Stimulated activated CD8-positive, alpha-beta memory T cell treated with anti-CD3 and anti-CD28 coated beads, Interleukin-15, amount 100 ng/mL, for 4 hours (primary cell): Measurements from ENCODE around the gene PRDX2.
"Not testable (repeated sequence)": the region's sequence is repeated elsewhere in the genome, so short reads cannot be mapped to it uniquely, and the experiment has no call there.

Experiments
- DNase-seq, 2 donors: peaks; one replicate each; pipeline ENCODE4 v3.0.0-alpha.2; 2020; ENCODE audit warnings: low read depth in 2 of 2

PRDX2 gene

DNA sequence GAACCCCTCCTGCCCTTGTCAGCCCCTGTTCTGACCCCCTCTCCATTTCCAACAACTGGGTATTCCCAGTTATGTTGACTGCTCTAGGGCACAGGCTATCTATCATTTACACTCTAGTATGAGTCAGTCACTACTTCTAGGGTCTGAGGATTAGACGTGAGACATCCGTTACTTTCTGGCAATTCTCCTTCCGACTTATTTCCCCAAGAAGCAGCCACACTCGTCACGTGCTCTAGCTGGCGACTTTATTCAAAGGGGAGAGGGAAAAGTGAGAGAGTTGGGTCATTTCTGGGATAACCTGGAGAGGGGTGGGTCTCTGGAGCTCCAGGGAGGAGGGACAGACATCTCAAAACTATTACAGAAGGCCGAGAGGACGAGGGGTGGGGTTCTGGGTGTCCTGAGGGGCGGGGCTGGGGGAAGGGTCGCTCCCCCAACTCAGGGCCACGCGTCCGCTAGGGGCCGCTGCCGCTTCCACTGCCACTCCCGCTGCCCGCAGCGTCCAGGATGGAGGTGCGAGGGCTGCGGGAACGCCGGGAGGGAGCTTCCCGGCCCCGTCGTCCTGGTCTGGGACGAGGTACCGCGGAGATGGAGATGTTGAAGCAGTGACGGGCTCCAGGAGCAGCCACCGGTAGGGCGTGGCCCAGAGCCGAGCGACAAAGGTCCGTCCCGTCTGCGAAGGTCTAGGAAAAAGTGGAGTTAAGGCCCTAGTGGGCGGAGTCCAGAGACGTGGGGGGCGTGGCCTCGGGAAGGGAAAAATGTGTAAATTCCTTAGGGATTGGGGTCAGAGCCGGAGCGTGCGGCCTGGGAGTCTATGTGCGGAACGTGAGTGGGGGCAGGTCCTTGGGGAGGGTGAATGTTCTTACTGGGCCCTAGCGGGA, 23.9 kb upstream of the PRDX2 start:
- no peak for DNase-seq

DNA sequence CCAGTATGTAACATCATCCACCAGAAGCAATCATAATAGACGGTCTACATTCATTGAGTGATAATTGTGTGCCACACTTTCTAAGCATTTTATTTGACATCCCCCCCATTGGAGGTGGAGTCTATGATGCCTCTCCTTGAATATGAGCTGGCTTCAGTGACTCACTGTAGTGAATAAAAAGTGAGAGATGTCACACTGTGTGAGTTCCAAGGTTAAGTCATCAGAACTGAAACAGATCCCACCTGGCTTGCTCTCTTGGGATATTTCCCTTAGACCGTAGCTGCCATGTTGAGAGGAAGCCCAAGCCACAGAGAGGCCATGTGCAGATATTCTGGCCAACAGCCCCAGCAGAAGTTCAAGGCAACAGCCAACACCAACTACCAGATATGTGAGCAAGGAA, 20.2 kb upstream of the PRDX2 start:
- no peak for DNase-seq

DNA sequence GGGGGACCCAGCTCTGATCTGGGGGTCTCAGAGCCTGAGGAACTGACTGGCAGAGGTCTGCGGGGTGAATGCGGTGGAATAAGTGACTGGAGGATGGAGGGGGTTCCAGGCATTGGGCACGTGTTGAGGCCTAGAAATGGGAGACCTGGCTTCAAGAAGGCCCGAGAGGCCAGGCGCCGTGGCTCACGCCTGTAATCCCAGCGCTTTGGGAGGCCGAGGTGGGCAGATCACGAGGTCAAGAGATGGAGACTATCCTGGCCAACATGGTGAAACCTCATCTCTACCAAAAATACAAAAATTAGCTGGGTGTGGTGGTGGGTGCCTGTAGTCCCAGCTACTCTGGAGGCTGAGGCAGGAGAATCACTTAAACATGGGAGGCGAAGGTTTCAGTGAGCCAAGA, 16.2 kb upstream of the PRDX2 start:
- not testable (repeated sequence) for DNase-seq

DNA sequence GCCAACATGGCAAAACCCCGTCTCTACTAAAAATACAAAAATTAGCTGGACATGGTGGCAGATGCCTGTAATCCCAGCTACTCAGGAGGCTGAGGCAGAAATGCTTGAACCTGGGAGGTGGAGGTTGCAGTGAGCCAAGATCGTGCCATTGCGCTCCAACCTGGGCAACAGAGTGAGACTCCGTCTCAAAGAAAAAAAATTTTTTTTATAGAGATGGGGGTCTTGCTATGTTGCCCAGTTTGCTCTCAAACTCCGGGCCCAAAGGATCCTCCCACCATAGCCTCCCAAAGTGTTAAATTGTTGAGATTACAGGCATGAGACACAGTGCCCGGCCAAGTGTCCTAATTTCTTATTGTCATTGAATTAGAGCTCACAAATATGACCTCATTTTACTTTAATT, 15.6 kb upstream of the PRDX2 start:
- DNase-seq = not testable (repeated sequence)

DNA sequence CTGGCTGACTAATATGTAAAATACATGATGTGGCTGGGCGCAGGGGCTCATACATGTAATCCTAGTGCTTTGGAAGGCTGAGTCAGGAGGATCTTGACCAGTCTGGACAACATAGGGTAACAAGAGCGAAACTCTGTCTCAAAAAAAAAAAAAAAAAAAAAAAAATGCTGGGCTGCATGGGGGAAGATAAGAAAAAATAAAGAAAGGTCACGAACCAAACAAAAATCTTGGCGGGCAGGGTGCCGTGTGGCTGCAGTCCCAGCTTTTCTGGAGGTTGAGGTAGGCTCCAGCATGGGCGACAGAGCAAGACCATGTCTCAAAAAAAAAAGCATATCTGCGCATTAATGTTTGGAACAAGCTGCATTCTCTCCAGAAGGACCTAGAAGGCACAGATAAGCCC, 13.5 kb upstream of the PRDX2 start:
- DNase-seq = no peak

DNA sequence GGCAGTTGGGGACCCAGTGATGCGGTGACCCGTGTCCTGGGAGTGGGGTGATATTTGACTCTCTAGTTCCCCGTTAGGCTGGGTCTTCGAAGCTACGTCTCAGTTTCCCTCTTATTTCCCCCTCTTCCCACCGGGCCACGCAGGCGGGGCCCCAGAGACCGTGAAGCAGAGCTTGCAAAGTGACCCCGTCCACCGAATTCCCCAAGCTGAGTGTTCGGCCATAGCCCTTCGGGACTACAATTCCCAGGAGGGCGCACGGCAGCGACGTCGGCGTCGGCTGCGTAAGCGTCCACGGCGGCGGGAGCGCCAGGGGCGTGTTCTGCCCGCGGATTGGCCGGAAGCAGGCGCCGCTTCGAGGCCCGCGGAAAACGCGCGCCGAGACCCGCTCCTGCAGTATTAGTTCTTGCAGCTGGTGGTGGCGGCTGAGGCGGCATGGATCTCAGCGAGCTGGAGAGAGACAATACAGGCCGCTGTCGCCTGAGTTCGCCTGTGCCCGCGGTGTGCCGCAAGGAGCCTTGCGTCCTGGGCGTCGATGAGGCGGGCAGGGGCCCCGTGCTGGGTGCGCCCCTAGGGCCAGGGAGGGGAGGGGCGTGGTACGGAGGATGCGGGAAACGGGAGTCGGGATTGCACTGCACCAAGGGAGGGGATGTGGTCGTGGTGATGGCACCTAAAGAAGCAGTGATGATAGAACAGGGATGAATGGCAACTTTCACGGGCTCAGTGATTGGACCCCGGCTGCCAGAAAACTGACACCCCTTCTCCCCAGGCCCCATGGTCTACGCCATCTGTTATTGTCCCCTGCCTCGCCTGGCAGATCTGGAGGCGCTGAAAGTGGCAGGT, 4.9 kb upstream of the PRDX2 start, which contains the start of gene RNASEH2A:
RNASEH2A (plus strand) TSS at position 343 of the 840 bp plus-strand sequence; CDS start at position 433, 90 bp downstream.
- peak; percentile 66 to 76 for DNase-seq

DNA sequence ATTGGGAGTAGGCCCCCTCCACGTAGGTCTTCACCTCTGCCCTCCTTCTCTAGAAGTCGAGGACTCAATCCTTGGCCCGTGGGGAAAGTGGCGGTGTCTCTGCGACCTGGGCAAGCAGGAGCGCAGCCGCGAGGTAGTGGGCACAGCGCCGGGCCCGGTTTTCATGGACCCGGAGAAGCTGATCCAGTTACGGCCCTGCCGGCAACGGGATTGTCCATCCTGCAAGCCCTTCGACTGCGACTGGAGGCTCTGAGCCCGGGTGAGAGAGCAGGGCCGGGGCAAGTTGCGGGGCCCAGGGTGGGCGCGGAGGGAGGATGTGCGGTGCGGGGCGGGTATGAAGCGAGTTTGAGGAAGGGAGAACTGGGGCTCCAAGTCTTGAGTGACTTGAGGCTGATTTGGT, 2.5 kb upstream of the PRDX2 start:
- DNase-seq = no peak

DNA sequence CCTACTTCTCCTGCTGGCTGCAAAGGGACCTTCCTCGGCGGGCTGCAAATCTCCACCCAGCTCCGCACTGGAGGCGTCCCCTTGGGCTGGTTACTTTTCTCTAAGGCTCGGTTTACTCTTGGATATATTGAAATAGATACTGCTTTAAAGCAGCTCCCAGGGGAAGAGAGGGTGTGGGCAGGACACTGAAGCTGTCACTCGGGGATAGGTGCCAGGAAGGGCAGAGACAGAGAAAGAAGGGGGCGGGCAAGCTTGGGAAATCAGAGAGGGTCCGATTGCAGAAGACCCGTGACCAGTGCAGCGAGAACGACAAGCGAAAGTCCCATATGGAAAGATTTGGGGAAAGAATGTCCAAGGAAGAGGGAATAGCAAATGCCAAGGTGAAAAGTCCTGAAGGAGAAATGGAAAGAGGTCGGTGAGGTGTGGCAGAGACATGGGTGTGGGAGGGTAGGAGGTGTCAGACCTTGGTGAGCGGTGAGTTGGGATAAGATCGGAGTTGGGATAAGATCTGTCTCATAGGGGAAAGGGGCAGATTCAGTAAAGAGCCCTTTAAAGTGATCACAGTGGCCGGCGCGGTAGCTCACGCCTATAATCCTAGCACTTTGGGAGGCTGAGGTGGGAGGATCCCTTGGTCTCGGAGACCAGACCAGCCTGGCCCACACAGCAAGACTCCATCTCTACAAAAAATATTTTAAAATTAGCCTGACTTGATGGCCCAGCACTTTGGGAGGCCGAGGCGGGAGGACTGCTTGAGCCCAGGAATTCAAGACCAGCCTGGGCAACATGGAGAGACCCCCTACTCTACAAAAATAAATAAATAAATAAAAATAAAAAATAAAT, 887 bp upstream of the PRDX2 start:
- no peak for DNase-seq

DNA sequence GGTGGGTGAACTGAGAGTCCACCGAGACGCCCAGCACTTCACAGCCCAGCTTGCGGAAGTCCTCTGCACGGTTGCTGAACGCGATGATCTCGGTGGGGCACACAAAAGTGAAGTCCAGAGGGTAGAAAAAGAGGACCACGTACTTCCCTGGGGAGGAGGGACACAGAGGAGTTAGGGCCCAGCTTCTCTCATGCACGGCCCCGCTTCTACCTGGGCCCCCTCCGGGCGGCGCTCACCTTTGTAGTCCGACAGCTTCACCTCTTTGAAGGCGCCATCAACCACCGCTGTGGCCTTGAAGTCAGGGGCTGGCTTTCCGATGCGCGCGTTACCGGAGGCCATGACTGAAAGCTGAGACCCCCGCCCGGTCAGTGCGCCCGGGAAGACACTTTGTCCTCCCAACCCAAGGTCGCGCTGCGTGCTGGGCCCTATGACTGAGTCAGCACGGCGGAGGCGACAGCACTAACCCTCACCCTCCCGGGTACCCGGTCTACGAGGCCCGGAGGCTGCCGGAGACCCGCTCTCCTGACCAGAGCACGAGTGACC, 606 bp downstream of the PRDX2 start:
- DNase-seq = no peak

DNA sequence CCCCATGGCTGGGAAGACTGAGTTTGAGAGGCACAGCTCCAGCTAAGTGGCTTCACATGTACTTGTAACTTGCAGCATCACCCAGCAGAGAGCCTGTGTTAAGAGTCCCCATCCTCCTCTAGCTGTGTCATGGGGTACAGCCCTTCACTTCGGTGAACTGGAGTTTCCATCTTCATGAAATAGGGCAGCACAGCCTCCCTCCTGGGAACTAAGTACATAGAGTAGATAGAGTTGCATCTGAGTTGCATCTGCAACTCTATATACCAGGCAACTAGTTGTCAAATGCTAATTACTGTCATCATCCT, 1.2 kb downstream of the PRDX2 start:
- DNase-seq = no peak

DNA sequence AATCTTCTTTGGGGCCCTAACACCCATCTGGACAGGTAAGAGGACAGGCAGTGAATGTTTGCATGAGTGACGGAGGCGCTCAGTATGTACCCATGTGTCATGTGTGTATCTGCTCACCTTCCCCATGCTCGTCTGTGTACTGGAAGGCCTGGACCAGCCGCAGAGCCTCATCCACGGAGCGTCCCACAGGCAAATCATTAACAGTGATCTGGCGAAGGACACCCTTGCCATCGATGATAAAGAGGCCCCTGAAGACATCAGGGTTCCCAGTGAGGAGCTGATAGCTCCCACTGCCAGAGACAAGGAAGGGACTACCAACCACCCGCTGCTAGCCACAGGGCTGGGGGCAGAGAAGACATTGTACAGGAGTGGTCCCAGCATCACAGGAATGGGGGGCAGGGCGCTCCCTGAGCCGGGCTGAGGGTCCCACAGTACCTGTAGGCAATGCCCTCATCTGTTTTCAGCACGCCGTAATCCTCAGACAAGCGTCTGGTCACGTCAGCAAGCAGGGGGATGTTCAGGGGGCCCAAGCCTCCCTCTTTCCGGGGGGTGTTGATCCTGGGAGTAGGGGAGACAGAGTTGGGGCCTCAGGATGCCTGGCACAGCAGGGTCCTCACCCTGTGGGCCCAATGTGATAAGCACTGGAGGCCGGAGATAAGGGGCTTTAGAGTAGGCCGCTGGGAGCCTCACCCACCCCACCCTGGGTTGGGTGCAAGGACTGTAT, 1.7 kb downstream of the PRDX2 start:
- no peak for DNase-seq

DNA sequence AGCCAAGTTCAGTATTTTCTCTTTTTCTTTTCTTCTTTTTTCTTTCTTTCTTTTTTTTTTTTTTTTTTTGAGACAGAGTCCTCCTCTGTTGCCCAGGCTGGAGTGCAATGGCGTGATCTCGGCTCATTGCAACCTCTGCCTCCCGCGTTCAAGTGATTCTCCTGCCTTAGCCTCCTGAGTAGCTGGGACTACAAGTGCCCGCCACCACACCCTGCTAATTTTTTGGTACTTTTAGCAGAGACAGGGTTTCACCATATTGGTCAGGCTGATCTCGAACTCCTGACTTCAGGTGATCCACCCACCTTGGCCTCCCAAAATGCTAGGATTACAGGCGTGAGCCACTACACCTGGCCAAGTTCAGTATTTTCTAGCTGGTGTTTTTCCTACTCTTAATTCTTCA, 4.0 kb downstream of the PRDX2 start:
- DNase-seq = not testable (repeated sequence)

DNA sequence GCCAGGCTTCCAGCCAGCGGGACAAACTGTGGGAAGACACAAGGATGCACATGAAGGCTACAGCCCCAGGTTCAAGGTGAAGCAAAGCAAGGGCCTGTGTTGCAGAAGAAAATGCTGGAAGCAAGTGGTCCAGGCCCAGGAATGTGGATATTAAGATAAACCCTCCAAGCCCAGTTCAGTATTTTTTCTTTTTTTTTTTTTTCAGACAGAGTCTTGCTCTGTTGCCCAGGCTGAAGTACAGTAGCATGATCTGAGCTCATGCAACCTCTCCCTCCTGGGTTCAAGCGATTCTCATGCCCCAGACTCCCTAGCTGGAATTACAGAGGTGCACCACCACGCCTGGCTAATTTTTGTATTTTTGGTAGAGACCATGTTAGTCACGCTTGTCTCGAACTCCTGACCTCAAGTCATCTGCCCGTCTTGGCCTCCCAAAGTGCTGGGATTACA, 4.4 kb downstream of the PRDX2 start:
- no peak for DNase-seq

DNA sequence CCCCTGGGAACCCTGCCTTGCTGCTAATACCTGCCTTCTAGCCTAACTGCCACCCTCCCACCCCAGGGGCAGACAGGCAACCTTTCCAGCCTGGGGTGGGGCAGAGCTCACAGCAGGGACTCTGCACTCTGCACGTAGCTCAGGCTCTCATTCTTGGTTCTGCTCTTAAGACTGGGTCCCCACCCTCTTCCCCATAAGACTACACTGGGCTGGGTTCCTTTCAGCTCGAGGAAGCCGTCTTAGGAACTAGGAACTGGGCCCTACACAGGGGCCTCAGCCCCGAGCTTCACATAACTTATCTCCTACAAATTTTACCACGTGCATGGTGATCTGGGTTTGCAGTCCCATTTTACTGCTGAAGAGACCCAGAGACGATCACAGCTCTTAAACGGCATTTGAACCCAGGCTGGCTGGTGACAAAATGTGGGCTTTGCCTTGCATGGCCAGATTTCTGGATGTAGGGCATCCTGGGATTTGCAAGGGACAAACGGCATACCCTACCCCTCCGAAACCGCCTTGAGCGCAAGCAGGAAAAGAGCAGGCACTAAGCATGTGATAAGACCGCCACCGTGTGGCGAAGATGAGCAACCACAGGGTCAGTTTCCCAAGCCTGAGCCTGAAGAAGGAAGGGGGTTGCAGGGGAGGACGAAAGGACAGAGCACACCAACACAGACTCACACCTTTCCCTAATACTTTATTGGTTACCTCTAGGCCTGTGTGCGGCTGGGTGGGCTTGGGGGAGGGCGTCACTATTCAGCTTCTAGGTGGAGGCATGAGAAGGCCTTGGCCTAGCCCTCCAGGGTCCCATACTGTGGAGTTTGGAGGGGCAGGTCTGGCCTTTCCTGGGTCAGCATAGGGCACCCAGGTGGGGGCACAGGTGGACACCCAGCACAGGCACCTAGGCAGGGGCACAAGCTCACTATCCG, 5.2 kb downstream of the PRDX2 start:
- peak in 1 of 2 donors; percentile 50 for DNase-seq

DNA sequence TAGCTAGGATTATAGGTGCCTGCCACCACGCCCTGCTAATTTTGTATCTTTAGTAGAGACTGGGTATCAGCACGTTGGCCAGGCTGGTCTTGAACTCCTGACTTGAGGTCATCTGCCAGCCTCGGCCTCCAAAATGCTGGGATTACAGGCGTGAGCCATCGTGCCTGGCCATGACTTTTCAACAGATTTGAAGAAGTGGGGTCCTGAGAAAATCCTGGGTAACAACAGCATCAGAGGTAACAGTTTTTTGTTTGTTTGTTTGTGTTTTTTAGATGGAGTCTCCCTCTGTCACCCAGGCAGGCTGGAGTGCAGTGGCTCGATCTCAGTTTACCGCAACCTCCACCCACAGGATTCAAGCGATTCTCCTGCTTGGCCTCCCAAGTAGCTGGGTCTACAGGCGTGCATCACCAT, 6.6 kb downstream of the PRDX2 start:
- no peak for DNase-seq

DNA sequence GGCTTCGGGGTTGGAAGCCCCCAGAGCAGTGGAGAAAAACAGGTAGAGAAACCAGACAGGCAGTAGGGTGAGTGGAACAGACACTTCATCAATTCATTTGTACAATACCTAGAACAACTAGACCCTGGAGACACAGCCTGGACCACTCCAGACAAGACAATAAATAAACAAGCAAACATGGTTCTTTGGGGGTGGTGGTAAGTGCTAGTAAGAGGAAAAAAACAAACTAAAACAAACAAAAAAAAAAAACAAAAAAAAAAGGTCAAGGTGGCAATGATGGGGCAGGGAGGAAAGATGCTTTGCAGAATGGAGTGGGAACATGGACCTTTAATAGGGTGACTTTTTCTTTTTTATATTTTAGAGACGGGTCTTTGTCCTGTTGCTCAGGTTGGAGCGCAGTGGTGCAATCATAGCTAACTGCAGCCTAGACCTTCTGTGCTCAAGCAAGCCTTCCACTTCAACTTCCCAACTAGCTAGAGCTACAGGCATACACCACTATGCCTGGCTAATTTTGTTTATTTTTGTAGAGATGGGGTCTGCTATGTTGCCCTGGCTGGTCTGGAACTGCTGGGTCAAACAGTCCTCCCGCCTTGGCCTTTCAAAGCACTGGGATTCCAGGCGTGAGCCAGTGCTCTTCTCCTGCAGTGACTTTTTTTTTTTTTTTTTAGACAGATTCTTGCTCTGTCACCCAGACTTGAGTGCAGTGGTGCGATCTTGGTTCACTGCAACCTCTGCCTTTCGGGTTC, 7.2 kb downstream of the PRDX2 start:
- DNase-seq = no peak

DNA sequence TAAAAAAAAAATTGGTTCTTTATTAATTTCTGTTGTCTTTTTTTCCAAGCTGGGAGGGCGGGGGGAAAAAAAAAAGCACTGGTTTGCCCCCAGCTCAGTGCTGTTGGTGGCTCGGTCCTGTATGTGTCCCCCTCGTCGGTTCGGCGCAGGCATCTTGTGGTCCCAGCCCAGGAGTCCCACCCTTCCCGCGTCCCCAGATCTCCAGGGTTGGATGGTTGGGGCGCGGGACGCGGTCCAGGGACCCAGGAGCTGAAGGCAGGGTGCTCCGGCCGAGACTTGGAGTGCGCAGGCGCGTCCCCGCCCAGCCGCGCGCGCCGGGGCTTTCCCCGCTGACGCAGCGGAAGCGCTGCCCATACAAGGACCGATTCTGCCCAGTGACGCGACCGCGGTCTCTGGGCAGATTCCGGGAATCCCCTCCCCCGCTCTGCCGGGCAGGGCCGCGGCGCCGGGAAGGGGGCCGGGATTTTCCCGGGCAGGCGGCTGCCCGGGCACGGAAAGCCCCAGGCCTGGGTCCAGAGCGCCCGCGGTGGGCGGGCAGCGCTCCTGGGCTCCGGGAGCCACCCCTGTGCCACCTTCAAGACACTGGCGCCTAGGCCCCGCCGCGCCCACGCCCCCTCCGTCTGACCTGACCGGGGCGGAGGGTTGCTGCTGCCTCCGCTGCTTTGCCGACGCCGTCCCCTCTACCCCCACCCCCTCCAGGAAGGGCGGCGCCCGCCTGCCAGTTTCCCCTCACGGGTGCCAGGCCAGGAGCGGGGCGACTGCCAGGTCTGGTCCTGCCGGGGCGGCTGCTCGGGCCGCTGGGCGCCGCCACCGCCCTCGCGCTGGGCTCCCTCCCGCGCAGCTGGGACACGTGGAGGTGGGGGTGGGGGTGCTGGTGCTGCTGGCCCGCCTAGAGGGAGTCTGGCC, 8.1 kb downstream of the PRDX2 start:
- DNase-seq = peak; percentile 90 to 94

DNA sequence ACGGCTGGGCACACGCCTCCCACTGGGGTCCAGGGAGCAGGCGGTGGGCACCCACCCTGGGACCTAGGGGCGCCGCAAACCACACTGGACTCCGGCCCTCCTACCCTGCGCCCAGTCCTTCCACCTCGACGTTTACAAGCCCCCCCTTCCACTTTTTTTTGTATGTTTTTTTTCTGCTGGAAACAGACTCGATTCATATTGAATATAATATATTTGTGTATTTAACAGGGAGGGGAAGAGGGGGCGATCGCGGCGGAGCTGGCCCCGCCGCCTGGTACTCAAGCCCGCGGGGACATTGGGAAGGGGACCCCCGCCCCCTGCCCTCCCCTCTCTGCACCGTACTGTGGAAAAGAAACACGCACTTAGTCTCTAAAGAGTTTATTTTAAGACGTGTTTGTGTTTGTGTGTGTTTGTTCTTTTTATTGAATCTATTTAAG, 8.7 kb downstream of the PRDX2 start:
- no peak for DNase-seq
